ENCODE data around the gene SCIMP.
"Not testable (repeated sequence)": the region's sequence is repeated elsewhere in the genome, so short reads cannot be mapped to it uniquely, and the experiment has no call there.

Gene SCIMP

GRCh38 chr17:5183410-5183793 is 51.3 kb downstream of the SCIMP start:
- no peak for DNase-seq

- DNase-seq = no peak
Observed at GRCh38 chr17:5182597-5183409, 51.9 kb downstream of the SCIMP start.

DNA sequence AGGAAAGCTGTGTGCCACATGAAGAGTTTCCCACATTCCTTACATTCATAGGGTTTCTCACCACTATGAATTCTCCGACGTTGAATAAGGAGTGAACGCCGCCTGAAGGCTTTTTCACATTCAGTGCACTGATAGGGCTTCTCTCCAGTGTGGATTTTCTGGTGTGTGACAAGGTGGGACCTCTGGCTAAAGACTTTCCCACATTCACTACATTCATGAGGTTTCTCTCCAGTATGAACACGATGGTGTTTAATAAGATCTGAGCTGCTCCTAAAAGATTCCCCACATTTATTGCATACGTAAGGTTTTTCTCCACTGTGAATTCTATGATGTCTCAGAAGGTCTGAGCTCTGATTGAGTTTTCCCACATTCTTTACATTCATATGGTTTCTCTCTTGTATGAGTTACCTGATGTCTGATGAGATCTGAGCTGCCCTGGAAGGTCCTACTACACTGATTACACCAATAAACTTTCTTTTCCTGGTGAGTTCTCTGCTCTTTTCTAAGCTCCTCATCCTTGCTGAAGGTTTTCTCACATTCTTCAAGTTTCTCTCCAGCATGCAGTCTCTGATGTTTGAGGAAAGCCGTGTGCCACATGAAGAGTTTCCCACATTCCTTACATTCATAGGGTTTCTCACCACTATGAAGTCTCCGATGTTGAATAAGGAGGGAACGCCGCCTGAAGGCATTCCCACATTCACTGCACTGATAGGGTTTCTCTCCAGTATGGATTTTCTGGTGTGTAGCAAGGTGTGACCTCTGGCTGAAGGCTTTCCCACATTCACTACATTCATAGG is 53.0 kb downstream of the SCIMP start:
- DNase-seq = no peak

DNA sequence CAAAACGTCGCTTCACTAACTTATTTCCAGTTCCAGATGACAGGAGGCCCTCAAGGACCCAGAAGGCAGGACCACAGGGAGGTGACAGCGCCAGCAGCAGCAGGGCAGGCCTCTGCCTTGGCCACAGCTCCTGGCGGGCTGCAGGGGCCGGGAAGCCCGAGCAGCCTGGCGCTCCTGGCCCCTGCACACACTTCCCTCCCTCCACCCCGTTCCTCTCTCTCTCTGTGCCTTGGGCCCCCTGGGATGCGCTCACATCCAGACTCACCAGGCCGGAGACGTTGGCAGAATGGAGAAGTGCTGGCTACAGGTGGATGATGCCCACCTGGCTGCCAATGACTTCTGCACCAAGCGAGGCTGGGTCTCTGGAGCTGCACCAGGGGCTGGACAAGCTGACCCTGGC is 55.7 kb downstream of the SCIMP start:
- no peak for DNase-seq

DNA sequence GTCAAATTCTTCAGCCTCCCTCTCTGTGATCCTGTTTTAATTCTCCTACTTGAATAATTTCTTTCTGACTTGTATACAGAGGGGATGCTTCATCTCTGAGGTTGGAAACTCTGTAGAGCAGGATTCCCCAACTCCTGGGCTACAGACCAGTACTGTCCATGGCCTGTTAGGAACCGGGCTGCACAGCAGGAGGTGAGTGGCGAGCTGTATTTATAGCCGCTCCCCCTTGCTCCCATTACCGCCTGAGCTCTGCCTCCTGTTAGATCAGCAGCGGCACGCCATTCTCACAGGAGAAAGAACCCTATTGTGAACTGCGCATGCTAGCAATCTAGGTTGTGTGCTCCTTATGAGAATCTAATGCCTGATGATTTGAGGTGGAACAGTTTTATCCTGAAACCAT is 59.6 kb downstream of the SCIMP start:
- not testable (repeated sequence) for DNase-seq

GRCh38 chr17:5165791-5166564 is 68.7 kb downstream of the SCIMP start:
- DNase-seq = not testable (repeated sequence)

DNA sequence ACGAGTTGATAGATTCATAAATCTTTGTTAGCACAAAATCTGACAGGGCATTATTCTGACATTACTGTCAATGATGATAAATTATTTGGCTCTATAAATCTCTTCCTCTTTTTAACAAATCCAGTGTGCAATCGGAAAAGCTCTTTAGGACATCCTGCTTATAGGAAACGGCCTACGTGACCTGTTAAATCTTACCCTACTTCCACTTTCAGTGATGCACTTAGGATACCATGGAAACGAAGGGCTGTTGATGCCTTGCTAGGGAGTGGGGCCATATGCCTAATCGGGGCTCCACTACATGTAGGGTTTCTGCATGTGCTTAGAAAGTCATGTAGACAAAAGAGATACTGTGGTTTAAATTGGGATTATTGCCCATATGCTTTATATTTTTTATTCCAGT is 70.2 kb downstream of the SCIMP start:
- no peak for DNase-seq

DNA sequence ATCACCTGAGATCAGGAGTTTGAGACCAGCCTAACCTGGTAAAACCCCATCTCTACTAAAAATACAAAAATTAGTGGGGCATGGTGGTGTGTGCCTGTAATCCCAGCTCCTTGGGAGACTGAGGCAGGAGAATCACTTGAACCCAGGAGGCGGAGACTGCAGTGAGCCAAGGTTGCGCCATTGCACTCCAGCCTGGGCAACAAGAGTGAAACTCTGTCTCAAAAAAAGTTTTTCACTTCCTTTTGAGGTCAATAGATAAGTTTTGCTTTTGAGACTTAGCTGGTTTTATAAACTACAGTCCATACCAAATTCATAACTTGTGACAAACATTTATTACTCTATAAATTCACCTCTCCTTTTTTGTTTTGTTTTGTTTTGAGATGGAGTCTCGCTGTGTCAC is 72.9 kb downstream of the SCIMP start:
- not testable (repeated sequence) for DNase-seq

DNA sequence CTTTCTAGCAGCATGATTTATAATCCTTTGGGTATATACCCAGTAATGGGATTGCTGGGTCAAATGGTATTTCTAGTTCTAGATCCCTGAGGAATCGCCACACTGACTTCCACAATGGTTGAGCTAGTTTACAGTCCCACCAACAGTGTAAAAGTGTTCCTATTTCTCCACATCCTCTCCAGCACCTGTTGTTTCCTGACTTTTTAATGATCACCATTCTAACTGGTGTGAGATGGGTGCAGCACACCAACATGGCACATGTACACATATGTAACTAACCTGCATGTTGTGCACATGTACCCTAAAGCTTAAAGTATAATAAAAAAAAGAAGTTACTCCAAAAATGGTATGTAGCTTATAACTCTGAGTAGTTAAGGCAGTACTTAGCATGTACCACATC is 74.0 kb downstream of the SCIMP start:
- not testable (repeated sequence) for DNase-seq

Data from NCI-H2171 treated with DMSO at 0.1 percent for 48 hours (cell line).